Fibroblast of lung (primary cell): ENCODE data around the gene RNU5D-1.

Experiments
- EZH2 ChIP-seq: IDR thresholded peaks from 2 replicates; pipeline ENCODE4 v1.5.1; 2012; ENCODE audit warnings: low read length, control low read depth, mild to moderate bottlenecking; ENCODE audit errors: missing control alignments
- TF ChIP-seq, protein P1 (sequence below), 2 donors: IDR thresholded peaks in 1 of 2; conservative IDR thresholded peaks in 1 of 2; 1 replicate in 1 of 2; 2 replicates in 1 of 2; pipeline ENCODE4 v1.5.1; 2011 to 2012; ENCODE audit warnings: low read length in 2 of 2, control low read depth in 1 of 2, inconsistent platforms in 1 of 2, low read depth in 1 of 2, mild to moderate bottlenecking in 1 of 2

DNA sequence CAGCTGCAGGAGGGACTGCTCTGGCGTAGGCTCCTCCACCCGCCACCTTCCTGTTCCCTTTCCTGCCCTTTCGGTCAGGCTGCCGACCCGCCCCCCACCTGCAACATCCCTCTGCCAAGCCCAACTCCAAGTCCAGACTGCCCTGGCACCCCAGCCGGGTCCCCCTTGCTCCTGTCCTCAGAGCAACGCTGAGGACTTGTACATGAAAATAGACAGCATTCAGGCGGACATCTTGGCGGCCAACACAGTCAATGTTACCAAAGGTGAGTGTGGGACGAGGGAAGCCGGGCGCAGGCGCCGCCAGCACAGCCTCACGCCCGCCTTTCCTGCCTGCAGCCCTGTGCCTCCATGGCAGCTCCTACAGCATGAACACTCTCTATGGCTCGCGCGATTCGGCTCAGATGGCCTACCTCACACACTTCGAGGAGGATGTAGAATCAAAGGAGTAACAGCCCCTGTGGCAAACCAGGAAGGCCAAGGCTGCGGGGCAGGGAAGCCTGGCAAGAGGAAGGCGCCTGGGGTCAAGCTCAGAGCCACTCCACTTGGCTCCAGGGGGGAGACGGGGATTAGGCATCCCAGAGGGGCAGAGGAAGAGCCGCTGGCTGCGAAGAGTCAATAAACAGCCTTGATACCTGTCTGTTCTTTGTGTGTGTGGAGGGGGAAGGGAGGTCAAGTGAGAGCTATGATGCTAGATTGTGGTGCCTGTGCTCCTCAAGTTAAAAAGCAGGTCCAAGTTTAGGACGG lies 5.8 kb downstream of the RNU5D-1 start:
- TF ChIP-seq, protein P1, sequence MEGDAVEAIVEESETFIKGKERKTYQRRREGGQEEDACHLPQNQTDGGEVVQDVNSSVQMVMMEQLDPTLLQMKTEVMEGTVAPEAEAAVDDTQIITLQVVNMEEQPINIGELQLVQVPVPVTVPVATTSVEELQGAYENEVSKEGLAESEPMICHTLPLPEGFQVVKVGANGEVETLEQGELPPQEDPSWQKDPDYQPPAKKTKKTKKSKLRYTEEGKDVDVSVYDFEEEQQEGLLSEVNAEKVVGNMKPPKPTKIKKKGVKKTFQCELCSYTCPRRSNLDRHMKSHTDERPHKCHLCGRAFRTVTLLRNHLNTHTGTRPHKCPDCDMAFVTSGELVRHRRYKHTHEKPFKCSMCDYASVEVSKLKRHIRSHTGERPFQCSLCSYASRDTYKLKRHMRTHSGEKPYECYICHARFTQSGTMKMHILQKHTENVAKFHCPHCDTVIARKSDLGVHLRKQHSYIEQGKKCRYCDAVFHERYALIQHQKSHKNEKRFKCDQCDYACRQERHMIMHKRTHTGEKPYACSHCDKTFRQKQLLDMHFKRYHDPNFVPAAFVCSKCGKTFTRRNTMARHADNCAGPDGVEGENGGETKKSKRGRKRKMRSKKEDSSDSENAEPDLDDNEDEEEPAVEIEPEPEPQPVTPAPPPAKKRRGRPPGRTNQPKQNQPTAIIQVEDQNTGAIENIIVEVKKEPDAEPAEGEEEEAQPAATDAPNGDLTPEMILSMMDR (conservative IDR thresholded peaks at IDR 0.05 in 1 of 2, IDR thresholded peaks at IDR 0.05 in 1 of 2; ENCODE audit: low read depth in 1 of 2, low read length in 2 of 2): no peak
- TF ChIP-seq EZH2: no peak
